Measurements from ENCODE around the gene DMWD. TPM values are rescaled to one million over a fixed set of nuclear protein-coding genes. Genes with fewer than 3 reads are reported as not detected.

DMWD gene
- total RNA-seq, 1 experiment from 2014 or later, result 34.9 TPM

DNA sequence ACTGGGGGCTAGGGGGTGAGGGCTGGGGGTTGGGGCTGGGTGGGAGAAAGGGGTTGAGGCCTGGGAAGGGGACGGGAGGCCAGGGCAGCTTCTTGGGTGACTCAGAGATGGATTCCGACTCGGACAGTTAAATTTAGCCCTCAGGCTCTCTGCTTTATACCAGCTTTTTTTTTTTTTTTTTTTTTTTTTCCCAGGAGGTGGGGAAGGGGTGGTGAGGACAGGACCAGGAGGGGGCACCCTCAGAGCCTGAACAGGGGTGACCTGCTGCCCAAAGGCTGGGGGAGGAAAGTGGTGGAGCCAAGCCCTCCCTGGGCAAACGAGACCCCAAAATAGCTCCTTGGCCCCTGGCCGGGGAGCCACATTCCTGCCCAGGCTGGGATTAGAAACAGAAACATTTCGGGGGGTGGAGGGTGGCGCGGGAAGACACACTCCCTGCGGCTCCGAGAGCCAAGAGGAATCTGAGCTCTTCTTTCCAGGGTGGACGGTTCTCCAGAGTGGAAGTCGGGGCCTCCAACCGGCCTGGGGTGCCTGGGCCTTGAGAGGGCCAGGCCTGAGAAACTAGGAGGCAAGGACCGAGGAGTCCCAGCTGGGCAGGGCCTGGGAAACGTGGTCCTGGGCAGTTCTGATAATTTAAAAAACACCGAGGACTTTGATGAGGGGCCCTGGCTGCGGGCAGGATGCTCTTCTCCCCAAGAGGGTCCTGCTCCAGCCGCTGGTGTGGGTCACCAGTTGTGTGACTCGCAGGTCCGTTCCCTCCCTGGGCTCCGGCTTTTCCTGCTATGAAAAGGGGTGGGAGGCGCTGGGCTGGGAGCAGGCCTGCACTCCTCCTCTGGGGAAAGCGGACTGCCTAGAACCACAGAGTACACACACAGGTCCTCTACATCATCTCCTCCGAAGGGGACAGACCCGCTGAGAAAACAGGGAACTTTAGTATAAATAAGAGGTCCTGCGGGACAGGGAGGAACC lies 9.5 kb downstream of the DMWD start:
- Histone ChIP-seq H3K36me3 (ENCODE audit: low read depth, low read length) (no peaks in the 10 kb centered on the region), H3K4me3 (ENCODE audit: low read length) (peak overlapping the region; percentile 40; the same call in 1 of the 2 replicates), H3K4me2 (ENCODE audit: low read length) (peak overlapping the region; percentile 72), H3F3A (ENCODE audit: low read length, unreplicated experiment) (no peaks in the 10 kb centered on the region), H4K20me1 (ENCODE audit: low read length) (no peaks in the 10 kb centered on the region), H3K27me3 (ENCODE audit: low read length) (no peaks in the 10 kb centered on the region), H3K9me3 (ENCODE audit: low read length) (no peaks in the 10 kb centered on the region), H2AFZ (ENCODE audit: low read length) (no peak overlapping the region), H3K9me2 (replicated peaks; ENCODE audit: low read length) (no peaks in the 10 kb centered on the region), H3K4me1 (ENCODE audit: insufficient read depth, low read length) (peaks cover 49% of the 10 kb centered on the region), H3K27ac (ENCODE audit: low read length) (peak overlapping the region; percentile 66), H3K79me2 (ENCODE audit: low read length) (no peaks in the 10 kb centered on the region), H3K9ac (ENCODE audit: low read length) (peak overlapping the region; percentile 25; the same call in 1 of the 2 replicates)
- ChIA-PET CTCF (interaction anchor here (0.6 to 1.4 kb wide), 3 partner anchors 16 to 91 kb away, joined by 5 to 18 read pairs (median 6); no protein-coding TSS in a partner anchor), POLR2A (ENCODE audit: unreplicated experiment) (interaction anchor here (0.6 to 0.8 kb wide), 2 partner anchors 11 to 14 kb away, joined by 6 to 39 read pairs; partner anchors contain the start of gene SIX5)
- BruUV-seq (replicated peaks), result no TSS peak
- TF ChIP-seq EZH2 (IDR thresholded peaks at IDR 0.05; ENCODE audit: low read length, unreplicated experiment) (no peak), EZH2phosphoT487 (IDR thresholded peaks at IDR 0.05; ENCODE audit: borderline replicate concordance, low read length) (no peak)
- TF ChIP-seq, protein P1, sequence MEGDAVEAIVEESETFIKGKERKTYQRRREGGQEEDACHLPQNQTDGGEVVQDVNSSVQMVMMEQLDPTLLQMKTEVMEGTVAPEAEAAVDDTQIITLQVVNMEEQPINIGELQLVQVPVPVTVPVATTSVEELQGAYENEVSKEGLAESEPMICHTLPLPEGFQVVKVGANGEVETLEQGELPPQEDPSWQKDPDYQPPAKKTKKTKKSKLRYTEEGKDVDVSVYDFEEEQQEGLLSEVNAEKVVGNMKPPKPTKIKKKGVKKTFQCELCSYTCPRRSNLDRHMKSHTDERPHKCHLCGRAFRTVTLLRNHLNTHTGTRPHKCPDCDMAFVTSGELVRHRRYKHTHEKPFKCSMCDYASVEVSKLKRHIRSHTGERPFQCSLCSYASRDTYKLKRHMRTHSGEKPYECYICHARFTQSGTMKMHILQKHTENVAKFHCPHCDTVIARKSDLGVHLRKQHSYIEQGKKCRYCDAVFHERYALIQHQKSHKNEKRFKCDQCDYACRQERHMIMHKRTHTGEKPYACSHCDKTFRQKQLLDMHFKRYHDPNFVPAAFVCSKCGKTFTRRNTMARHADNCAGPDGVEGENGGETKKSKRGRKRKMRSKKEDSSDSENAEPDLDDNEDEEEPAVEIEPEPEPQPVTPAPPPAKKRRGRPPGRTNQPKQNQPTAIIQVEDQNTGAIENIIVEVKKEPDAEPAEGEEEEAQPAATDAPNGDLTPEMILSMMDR (conservative IDR thresholded peaks at IDR 0.05; ENCODE audit: low read depth, low read length), result no peak
- intact Hi-C loops (cut with micrococcal nuclease), result no loop called here
- DNase-seq (peak; percentile 60), ATAC-seq (peak; percentile 18)

DNA sequence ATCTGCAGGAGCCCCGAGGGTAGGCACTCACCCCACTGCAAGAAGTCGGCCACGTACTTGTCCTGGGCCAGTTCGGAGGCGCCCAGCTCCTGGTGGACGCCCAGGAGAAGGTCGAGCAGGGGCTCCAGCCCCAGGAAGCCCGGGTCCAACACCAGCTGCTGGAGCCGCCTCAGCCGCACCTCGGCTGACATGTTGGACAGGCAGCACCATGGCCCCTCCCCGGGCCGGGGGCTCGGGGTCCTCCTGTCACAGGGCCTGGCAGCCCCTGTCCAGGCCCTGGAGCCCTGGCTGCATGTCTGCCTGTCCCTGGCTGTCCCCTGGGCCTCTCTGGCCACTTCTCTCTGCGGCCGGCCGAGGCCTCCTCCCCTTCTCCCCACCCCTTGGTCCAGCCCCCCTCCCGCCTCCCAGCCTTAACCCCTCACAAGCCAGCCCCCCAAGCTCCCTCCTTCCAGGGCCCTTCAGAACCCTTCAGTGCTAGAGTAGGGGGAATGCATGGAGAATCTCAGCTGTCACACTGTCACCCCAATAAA lies 10.4 kb downstream of the DMWD start, which contains the start of gene DMPK:
TSS of gene DMPK (minus strand) at position 329 of the 530 bp plus-strand sequence. CDS start at position 191, 138 bp downstream.
- peak within 1 kb of the TSS; percentile 72 for H3K4me2 ChIP-seq (ENCODE audit: low read length)
- POLR2A ChIA-PET (ENCODE audit: unreplicated experiment), result interaction anchor here (0.6 to 0.8 kb wide), 2 partner anchors 10 to 13 kb away, joined by 6 to 39 read pairs; partner anchors contain the start of gene SIX5
- H3K36me3 ChIP-seq (ENCODE audit: low read depth, low read length), result no peaks in the 10 kb centered on the region
- H3K27me3 ChIP-seq (ENCODE audit: low read length), result no peaks in the 10 kb centered on the region
- no peak for DNase-seq
- TF ChIP-seq, protein P1 (conservative IDR thresholded peaks at IDR 0.05; ENCODE audit: low read depth, low read length), result no peak
- no peak for TF ChIP-seq EZH2phosphoT487 (IDR thresholded peaks at IDR 0.05; ENCODE audit: borderline replicate concordance, low read length)
- TF ChIP-seq EZH2 (IDR thresholded peaks at IDR 0.05; ENCODE audit: low read length, unreplicated experiment), result no peak
- no peaks in the 10 kb centered on the region for H4K20me1 ChIP-seq (ENCODE audit: low read length)
- BruUV-seq (replicated peaks), result no TSS peak
- CTCF ChIA-PET, result interaction anchor here (0.6 to 1.4 kb wide), 6 partner anchors 13 to 90 kb away, joined by 3 to 18 read pairs (median 6); partner anchors contain the start of gene SIX5
- H3K4me3 ChIP-seq (ENCODE audit: low read length), result peak within 1 kb of the TSS; percentile 40; the same call in 1 of the 2 replicates
- H3K27ac ChIP-seq (ENCODE audit: low read length), result peak within 1 kb of the TSS; percentile 66
- no peaks in the 10 kb centered on the region for H3K9me2 ChIP-seq (replicated peaks; ENCODE audit: low read length)
- peaks cover 49% of the 10 kb centered on the region for H3K4me1 ChIP-seq (ENCODE audit: insufficient read depth, low read length)
- H3K79me2 ChIP-seq (ENCODE audit: low read length), result no peaks in the 10 kb centered on the region
- H2AFZ ChIP-seq (ENCODE audit: low read length), result no peak within 1 kb of the TSS
- no peaks in the 10 kb centered on the region for H3F3A ChIP-seq (ENCODE audit: low read length, unreplicated experiment)
- ATAC-seq, result no peak; the same call in 1 of the 2 replicates
- intact Hi-C loops (cut with micrococcal nuclease), result no loop called here
- peak within 1 kb of the TSS; percentile 25; the same call in 1 of the 2 replicates for H3K9ac ChIP-seq (ENCODE audit: low read length)
- H3K9me3 ChIP-seq (ENCODE audit: low read length), result no peaks in the 10 kb centered on the region
